HCT116 (cell line): Measurements from ENCODE around the gene EEPD1. TPM values are rescaled to one million over a fixed set of nuclear protein-coding genes. Genes with fewer than 3 reads are reported as not detected.

Source experiments
- ATAC-seq: fragments of 200-7000 bp; cut with Tn5 transposase; 2 replicates; pipeline ENCODE4 v1.9.1; 2020; ENCODE audit warnings: mild to moderate bottlenecking, moderate library complexity
- BruUV-seq: library from RNA; stranded (reverse); fragments of 400-500 nt; replicated peaks from 2 replicates; lab custom pipeline; 2021; lab: Mats Ljungman, UMichigan
- CTCF ChIA-PET: fragments of 300-600 bp; sonication (Branson Sonifier 250); formaldehyde crosslinking; loops from one replicate; lab custom pipeline; 2021; ENCODE audit warnings: antibody characterized with exemption; lab: Charles Lee
- POLR2A ChIA-PET: fragments of 300-600, 350-600 bp; sonication (Branson Sonifier 250); formaldehyde crosslinking; loops from one replicate; lab custom pipeline; 2021; ENCODE audit warnings: antibody characterized with exemption; lab: Charles Lee
- RAD21 ChIA-PET, 2 experiments: fragments of 300-600 bp; sonication (Branson Sonifier 250); formaldehyde crosslinking; loops; one replicate each; lab custom pipeline; 2023; ENCODE audit warnings: low total read pairs in 2 of 2; ENCODE audit not compliant: uncharacterized antibody in 2 of 2, unreplicated experiment in 2 of 2, low non-redundant PET in 1 of 2; lab: Charles Lee
- DNase-seq: peaks from one replicate; pipeline ENCODE4 v3.0.0-alpha.2; 2010; ENCODE audit warnings: low read depth, low spot score
- H2AFZ ChIP-seq: fragments of 200-600 bp; shearing (Covaris generic), sonication (generic); 2 replicates; pipeline ENCODE4 v1.6.1; 2017; ENCODE audit warnings: low read depth, mixed run types, mixed read lengths, antibody characterized with exemption, low read length; ENCODE audit not compliant: poor library complexity, severe bottlenecking
- H3K27ac ChIP-seq: 2 replicates; pipeline ENCODE4 v1.5.1; 2012; ENCODE audit warnings: low read depth, low read length
- H3K27me3 ChIP-seq: fragments of 200-600 bp; sonication (generic); 2 replicates; pipeline ENCODE4 v1.6.1; 2016; ENCODE audit warnings: mixed run types, low read length, mixed read lengths; ENCODE audit not compliant: insufficient read depth
- H3K36me3 ChIP-seq, 2 experiments: fragments of 200-500 bp in 1 of 2; fragments of 200-600 bp in 1 of 2; sonication (Bioruptor generic) in 1 of 2; sonication (generic) in 1 of 2; 2 replicates each; pipeline versions ENCODE4 v1.5.1 to v1.6.1; 2014 to 2016; ENCODE audit warnings: low read length in 2 of 2, inconsistent platforms in 1 of 2, mixed read lengths in 1 of 2, mixed run types in 1 of 2; ENCODE audit not compliant: insufficient read depth in 2 of 2, control insufficient read depth in 1 of 2
- H3K4me1 ChIP-seq, 2 experiments: fragments of 200-600 bp in 1 of 2; sonication (generic) in 1 of 2; 2 replicates each; pipeline versions ENCODE4 v1.5.1 to v1.6.1; 2012 to 2017; ENCODE audit warnings: low read length in 2 of 2, inconsistent platforms in 1 of 2, mild to moderate bottlenecking in 1 of 2, mixed read lengths in 1 of 2, mixed run types in 1 of 2, moderate library complexity in 1 of 2; ENCODE audit not compliant: insufficient read depth in 2 of 2, control insufficient read depth in 1 of 2
- H3K4me2 ChIP-seq: fragments of 200-600 bp; sonication (generic); 2 replicates; pipeline ENCODE4 v1.6.1; 2017; ENCODE audit warnings: mixed run types, low read length, mixed read lengths
- H3K4me3 ChIP-seq, 2 experiments: fragments of 200-600 bp in 1 of 2; sonication (generic) in 1 of 2; replicated peaks in 1 of 2; 2 replicates each; pipeline ENCODE4 v1.5.1; 2011 to 2016; ENCODE audit warnings: low read length in 2 of 2, control low read depth in 1 of 2, low read depth in 1 of 2, mild to moderate bottlenecking in 1 of 2, mixed read lengths in 1 of 2, mixed run types in 1 of 2
- H3K79me2 ChIP-seq: fragments of 200-600 bp; sonication (generic); 2 replicates; pipeline ENCODE4 v1.6.1; 2017; ENCODE audit warnings: mild to moderate bottlenecking, mixed run types, low read length, moderate library complexity, mixed read lengths; ENCODE audit not compliant: insufficient read depth
- H3K9ac ChIP-seq: fragments of 200-600 bp; sonication (generic); 2 replicates; pipeline ENCODE4 v1.6.1; 2016; ENCODE audit warnings: low read length, mixed read lengths
- H3K9me2 ChIP-seq: fragments of 200-600 bp; sonication (generic), shearing (Covaris generic); 2 replicates; pipeline ENCODE4 v1.6.1; 2017; ENCODE audit warnings: mixed run types, mild to moderate bottlenecking, moderate library complexity; ENCODE audit not compliant: insufficient read depth
- H3K9me3 ChIP-seq, 2 experiments: fragments of 200-500 bp in 1 of 2; fragments of 200-600 bp in 1 of 2; sonication (Bioruptor generic) in 1 of 2; sonication (generic) in 1 of 2; 2 replicates each; pipeline ENCODE4 v1.6.1; 2014 to 2017; ENCODE audit warnings: low read length in 2 of 2, mixed read lengths in 2 of 2, inconsistent platforms in 1 of 2, low read depth in 1 of 2, mild to moderate bottlenecking in 1 of 2, mixed run types in 1 of 2, moderate library complexity in 1 of 2; ENCODE audit not compliant: control insufficient read depth in 1 of 2, insufficient read depth in 1 of 2
- H4K20me1 ChIP-seq: fragments of 200-600 bp; sonication (generic), shearing (Covaris generic); 2 replicates; pipeline ENCODE4 v1.6.1; 2017; ENCODE audit warnings: mixed run types, mild to moderate bottlenecking, moderate library complexity; ENCODE audit not compliant: insufficient read depth
- EGR1 ChIP-seq: IDR thresholded peaks from 2 replicates; pipeline ENCODE4 v1.6.1; 2012; ENCODE audit warnings: low read depth
- ELF1 ChIP-seq: IDR thresholded peaks from 2 replicates; pipeline ENCODE4 v1.6.1; 2012; ENCODE audit warnings: low read depth, borderline replicate concordance
- EZH2 ChIP-seq: fragments of 200-600 bp; sonication (generic); IDR thresholded peaks from 2 replicates; pipeline ENCODE4 v1.6.1; 2017; ENCODE audit warnings: antibody characterized with exemption, mixed run types
- EZH2phosphoT487 ChIP-seq: fragments of 200-600 bp; IDR thresholded peaks from 2 replicates; pipeline ENCODE4 v1.6.1; 2018; ENCODE audit warnings: antibody characterized with exemption, borderline replicate concordance
- FOSL1 ChIP-seq: IDR thresholded peaks from 2 replicates; pipeline ENCODE4 v1.6.1; 2012; ENCODE audit warnings: low read depth
- POLR2A ChIP-seq: IDR thresholded peaks from 2 replicates; pipeline ENCODE4 v1.7.0; 2011; ENCODE audit warnings: borderline replicate concordance; ENCODE audit not compliant: insufficient read depth, insufficient read length; ENCODE audit errors: extremely low read depth
- RAD21 ChIP-seq: IDR thresholded peaks from 2 replicates; pipeline ENCODE4 v1.6.1; 2012; ENCODE audit warnings: low read depth, mild to moderate bottlenecking
- SIN3A ChIP-seq: IDR thresholded peaks from 2 replicates; pipeline ENCODE4 v1.6.1; 2012; ENCODE audit warnings: low read depth
- SP1 ChIP-seq: IDR thresholded peaks from 2 replicates; pipeline ENCODE4 v1.6.1; 2012; ENCODE audit warnings: low read depth
- SRF ChIP-seq: IDR thresholded peaks from 2 replicates; pipeline ENCODE4 v1.6.1; 2012; ENCODE audit warnings: low read depth
- TCF7L2 ChIP-seq: IDR thresholded peaks from 2 replicates; pipeline ENCODE4 v1.7.0; 2011; ENCODE audit warnings: borderline replicate concordance, inconsistent platforms; ENCODE audit not compliant: insufficient read depth, insufficient read length; ENCODE audit errors: extremely low read depth
- YY1 ChIP-seq: IDR thresholded peaks from 2 replicates; pipeline ENCODE4 v1.6.1; 2011; ENCODE audit warnings: low read length, low read depth, moderate library complexity, mild to moderate bottlenecking; ENCODE audit not compliant: insufficient replicate concordance; ENCODE audit errors: extremely low read depth
- ZNF274 ChIP-seq: fragments of 200-500 bp; sonication (Bioruptor generic); IDR thresholded peaks from 2 replicates; pipeline ENCODE4 v1.6.1; 2014; ENCODE audit warnings: mild to moderate bottlenecking, low read depth, low read length, inconsistent platforms
- intact Hi-C: fragments of 100-400 bp; cut with micrococcal nuclease; formaldehyde crosslinking; loops from 2 replicates; pipeline ENCODE4 v1.10.0; 2022
- total RNA-seq: library from RNA; stranded (reverse); gene quantifications from one replicate; pipeline ENCODE4 v1.2.1, GENCODE V29; 2021; ENCODE audit not compliant: unreplicated experiment
- TF ChIP-seq, protein P1 (sequence below): IDR thresholded peaks from 2 replicates; pipeline ENCODE4 v1.6.1; 2012; ENCODE audit warnings: low read depth
- TF ChIP-seq, protein P2 (sequence below): IDR thresholded peaks from 2 replicates; pipeline ENCODE4 v1.6.1; 2012
- TF ChIP-seq, protein P3 (sequence below), 3 experiments: fragments of 200-600 bp in 1 of 3; sonication (generic) in 1 of 3; IDR thresholded peaks in 2 of 3; conservative IDR thresholded peaks in 1 of 3; 2 replicates each; pipeline ENCODE4 v1.5.1; 2012 to 2017; ENCODE audit warnings: low read depth in 2 of 3, low read length in 2 of 3, antibody characterized with exemption in 1 of 3, borderline replicate concordance in 1 of 3, control low read depth in 1 of 3, mild to moderate bottlenecking in 1 of 3, mixed read lengths in 1 of 3, mixed run types in 1 of 3, moderate library complexity in 1 of 3; ENCODE audit not compliant: insufficient read depth in 1 of 3

EEPD1 gene
- total RNA-seq, 1 experiment from 2014 or later: 4.2 TPM

DNA sequence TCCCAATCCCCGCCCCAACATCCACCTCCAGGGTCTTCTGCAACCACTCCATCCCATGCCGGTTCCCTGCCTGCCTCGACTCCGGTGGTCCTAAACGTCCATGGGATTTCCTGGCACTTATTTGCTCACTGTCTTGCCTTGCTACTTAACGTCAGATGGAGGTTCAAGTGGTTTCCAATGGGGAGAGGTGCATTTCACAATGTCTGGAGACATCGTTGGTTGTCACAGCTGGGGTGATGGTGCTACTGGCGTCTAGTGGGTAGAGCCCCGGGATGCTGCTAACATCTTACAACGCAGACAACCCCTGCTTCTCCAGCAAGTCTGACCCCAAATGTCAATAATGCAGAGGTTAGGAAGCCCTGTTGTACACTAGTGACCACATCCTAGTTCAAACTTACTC, 153.7 kb downstream of the EEPD1 start:
- DNase-seq (no peak), ATAC-seq (no peak)
- ChIA-PET RAD21 (no interaction called here), POLR2A (no interaction called here), CTCF (interaction anchor here (0.9 to 2.0 kb wide), 2 partner anchors 12 to 331 kb away, joined by 3 to 8 read pairs; no protein-coding TSS in a partner anchor)
- H3K36me3 ChIP-seq: no peaks in the 10 kb centered on the region
- intact Hi-C loops: no loop called here
- no peaks in the 10 kb centered on the region for H3K9me3 ChIP-seq
- no peak overlapping the region for H3K4me2 ChIP-seq
- H3K27ac ChIP-seq: no peak overlapping the region
- TF ChIP-seq YY1 (no peak), SRF (no peak), SP1 (no peak), POLR2A (no peak), TCF7L2 (no peak), RAD21 (no peak), SIN3A (no peak), EGR1 (no peak), EZH2 (no peak), EZH2phosphoT487 (no peak), ELF1 (no peak), FOSL1 (no peak), ZNF274 (no peak)
- TF ChIP-seq, protein P1, sequence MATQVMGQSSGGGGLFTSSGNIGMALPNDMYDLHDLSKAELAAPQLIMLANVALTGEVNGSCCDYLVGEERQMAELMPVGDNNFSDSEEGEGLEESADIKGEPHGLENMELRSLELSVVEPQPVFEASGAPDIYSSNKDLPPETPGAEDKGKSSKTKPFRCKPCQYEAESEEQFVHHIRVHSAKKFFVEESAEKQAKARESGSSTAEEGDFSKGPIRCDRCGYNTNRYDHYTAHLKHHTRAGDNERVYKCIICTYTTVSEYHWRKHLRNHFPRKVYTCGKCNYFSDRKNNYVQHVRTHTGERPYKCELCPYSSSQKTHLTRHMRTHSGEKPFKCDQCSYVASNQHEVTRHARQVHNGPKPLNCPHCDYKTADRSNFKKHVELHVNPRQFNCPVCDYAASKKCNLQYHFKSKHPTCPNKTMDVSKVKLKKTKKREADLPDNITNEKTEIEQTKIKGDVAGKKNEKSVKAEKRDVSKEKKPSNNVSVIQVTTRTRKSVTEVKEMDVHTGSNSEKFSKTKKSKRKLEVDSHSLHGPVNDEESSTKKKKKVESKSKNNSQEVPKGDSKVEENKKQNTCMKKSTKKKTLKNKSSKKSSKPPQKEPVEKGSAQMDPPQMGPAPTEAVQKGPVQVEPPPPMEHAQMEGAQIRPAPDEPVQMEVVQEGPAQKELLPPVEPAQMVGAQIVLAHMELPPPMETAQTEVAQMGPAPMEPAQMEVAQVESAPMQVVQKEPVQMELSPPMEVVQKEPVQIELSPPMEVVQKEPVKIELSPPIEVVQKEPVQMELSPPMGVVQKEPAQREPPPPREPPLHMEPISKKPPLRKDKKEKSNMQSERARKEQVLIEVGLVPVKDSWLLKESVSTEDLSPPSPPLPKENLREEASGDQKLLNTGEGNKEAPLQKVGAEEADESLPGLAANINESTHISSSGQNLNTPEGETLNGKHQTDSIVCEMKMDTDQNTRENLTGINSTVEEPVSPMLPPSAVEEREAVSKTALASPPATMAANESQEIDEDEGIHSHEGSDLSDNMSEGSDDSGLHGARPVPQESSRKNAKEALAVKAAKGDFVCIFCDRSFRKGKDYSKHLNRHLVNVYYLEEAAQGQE: no peak
- TF ChIP-seq, protein P2, sequence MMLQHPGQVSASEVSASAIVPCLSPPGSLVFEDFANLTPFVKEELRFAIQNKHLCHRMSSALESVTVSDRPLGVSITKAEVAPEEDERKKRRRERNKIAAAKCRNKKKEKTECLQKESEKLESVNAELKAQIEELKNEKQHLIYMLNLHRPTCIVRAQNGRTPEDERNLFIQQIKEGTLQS: no peak
- TF ChIP-seq, protein P3, sequence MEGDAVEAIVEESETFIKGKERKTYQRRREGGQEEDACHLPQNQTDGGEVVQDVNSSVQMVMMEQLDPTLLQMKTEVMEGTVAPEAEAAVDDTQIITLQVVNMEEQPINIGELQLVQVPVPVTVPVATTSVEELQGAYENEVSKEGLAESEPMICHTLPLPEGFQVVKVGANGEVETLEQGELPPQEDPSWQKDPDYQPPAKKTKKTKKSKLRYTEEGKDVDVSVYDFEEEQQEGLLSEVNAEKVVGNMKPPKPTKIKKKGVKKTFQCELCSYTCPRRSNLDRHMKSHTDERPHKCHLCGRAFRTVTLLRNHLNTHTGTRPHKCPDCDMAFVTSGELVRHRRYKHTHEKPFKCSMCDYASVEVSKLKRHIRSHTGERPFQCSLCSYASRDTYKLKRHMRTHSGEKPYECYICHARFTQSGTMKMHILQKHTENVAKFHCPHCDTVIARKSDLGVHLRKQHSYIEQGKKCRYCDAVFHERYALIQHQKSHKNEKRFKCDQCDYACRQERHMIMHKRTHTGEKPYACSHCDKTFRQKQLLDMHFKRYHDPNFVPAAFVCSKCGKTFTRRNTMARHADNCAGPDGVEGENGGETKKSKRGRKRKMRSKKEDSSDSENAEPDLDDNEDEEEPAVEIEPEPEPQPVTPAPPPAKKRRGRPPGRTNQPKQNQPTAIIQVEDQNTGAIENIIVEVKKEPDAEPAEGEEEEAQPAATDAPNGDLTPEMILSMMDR (IDR thresholded peaks at IDR 0.05 in 2 of 3, conservative IDR thresholded peaks at IDR 0.05 in 1 of 3; ENCODE audit: borderline replicate concordance in 1 of 3, insufficient read depth in 1 of 3, low read depth in 2 of 3, low read length in 2 of 3): no peak
- H4K20me1 ChIP-seq: no peaks in the 10 kb centered on the region
- H3K27me3 ChIP-seq: no peaks in the 10 kb centered on the region
- H3K79me2 ChIP-seq: no peaks in the 10 kb centered on the region
- H3K4me1 ChIP-seq: peaks cover 28 to 31% of the 10 kb centered on the region in 2 experiments
- no peak overlapping the region for H3K4me3 ChIP-seq
- H3K9ac ChIP-seq: no peak overlapping the region
- BruUV-seq: no TSS peak
- H2AFZ ChIP-seq: no peak overlapping the region
- no peaks in the 10 kb centered on the region for H3K9me2 ChIP-seq
